GM23338 (cell line): ENCODE results near the gene KRT32. TPM values are rescaled to one million over a fixed set of nuclear protein-coding genes. Genes with fewer than 3 reads are reported as not detected.

Experiments used
- ATAC-seq: fragments of 200-7000 bp; cut with Tn5 transposase; 3 replicates; pipeline ENCODE4 v1.9.1; 2020
- DNase-seq: peaks from one replicate; pipeline ENCODE4 v3.0.0-alpha.2; 2015; ENCODE audit warnings: low spot score
- H2AFZ ChIP-seq: fragments of 200-600 bp; sonication (generic); 2 replicates; pipeline ENCODE4 v1.8.0; 2016; ENCODE audit warnings: antibody characterized with exemption, mild to moderate bottlenecking, moderate library complexity
- H3F3A ChIP-seq: fragments of 200-600 bp; sonication (generic); replicated peaks from 2 replicates; pipeline ENCODE4 v1.8.0; 2017; ENCODE audit warnings: antibody characterized with exemption, mixed run types, low read depth
- H3K27ac ChIP-seq: fragments of 200-600 bp; sonication (generic); 2 replicates; pipeline ENCODE4 v1.6.1; 2016; ENCODE audit warnings: low read depth
- H3K27me3 ChIP-seq: fragments of 200-600 bp; sonication (generic); 2 replicates; pipeline ENCODE4 v1.8.0; 2016; ENCODE audit warnings: mild to moderate bottlenecking, mixed run types, moderate library complexity; ENCODE audit not compliant: insufficient read depth
- H3K36me3 ChIP-seq: fragments of 200-600 bp; sonication (generic); 2 replicates; pipeline ENCODE4 v1.8.0; 2016; ENCODE audit warnings: mild to moderate bottlenecking; ENCODE audit not compliant: insufficient read depth
- H3K4me1 ChIP-seq: fragments of 200-600 bp; sonication (generic); 2 replicates; pipeline ENCODE4 v1.8.0; 2016; ENCODE audit warnings: mild to moderate bottlenecking, moderate library complexity; ENCODE audit not compliant: insufficient read depth
- H3K4me2 ChIP-seq: fragments of 200-600 bp; sonication (generic); 2 replicates; pipeline ENCODE4 v1.7.1; 2017; ENCODE audit warnings: mixed run types
- H3K4me3 ChIP-seq: fragments of 200-600 bp; sonication (generic); 2 replicates; pipeline ENCODE4 v1.6.1; 2016; ENCODE audit warnings: mixed run types
- H3K79me2 ChIP-seq: fragments of 200-600 bp; sonication (generic); replicated peaks from 2 replicates; pipeline ENCODE4 v1.8.0; 2017; ENCODE audit warnings: mild to moderate bottlenecking; ENCODE audit not compliant: insufficient read depth
- H3K9me2 ChIP-seq: fragments of 200-600 bp; sonication (generic); 2 replicates; pipeline ENCODE4 v1.8.0; 2017; ENCODE audit not compliant: insufficient read depth
- H4K20me1 ChIP-seq: fragments of 200-600 bp; sonication (generic); replicated peaks from 2 replicates; pipeline ENCODE4 v1.8.0; 2017; ENCODE audit warnings: mild to moderate bottlenecking; ENCODE audit not compliant: insufficient read depth
- H3K27ac Mint-ChIP-seq: 2 replicates; pipeline ENCODE4 v1.8.0; 2020; ENCODE audit warnings: inconsistent platforms, mild to moderate bottlenecking, moderate library complexity, mixed read lengths
- H3K27me3 Mint-ChIP-seq: 3 replicates; pipeline ENCODE4 v1.8.0; 2022; ENCODE audit warnings: low read depth, mild to moderate bottlenecking, moderate library complexity, mixed read lengths, inconsistent platforms; ENCODE audit not compliant: insufficient read depth, poor library complexity
- H3K36me3 Mint-ChIP-seq: 3 replicates; pipeline ENCODE4 v1.8.0; 2021; ENCODE audit warnings: low read depth, mild to moderate bottlenecking, inconsistent platforms, moderate library complexity, mixed read lengths
- H3K4me1 Mint-ChIP-seq: 3 replicates; pipeline ENCODE4 v1.8.0; 2020; ENCODE audit warnings: mild to moderate bottlenecking, inconsistent platforms, mixed read lengths
- H3K4me3 Mint-ChIP-seq: 3 replicates; pipeline ENCODE4 v1.8.0; 2021; ENCODE audit warnings: moderate library complexity, mild to moderate bottlenecking, inconsistent platforms, mixed read lengths
- H3K9me3 Mint-ChIP-seq: 3 replicates; pipeline ENCODE4 v1.8.0; 2020; ENCODE audit warnings: moderate library complexity, mild to moderate bottlenecking, inconsistent platforms, mixed read lengths
- CREB1 ChIP-seq: fragments of 250-450 bp; sonication (Bioruptor Pico); IDR thresholded peaks from 2 replicates; pipeline ENCODE4 v1.5.0; 2020; ENCODE audit warnings: low read depth, mild to moderate bottlenecking, moderate library complexity
- EZH2 ChIP-seq: fragments of 200-600 bp; sonication (generic); IDR thresholded peaks from one replicate; pipeline ENCODE4 v1.8.0; 2017; ENCODE audit warnings: antibody characterized with exemption, mild to moderate bottlenecking, low read depth; ENCODE audit not compliant: unreplicated experiment
- EZH2phosphoT487 ChIP-seq: fragments of 200-600 bp; sonication (generic); IDR thresholded peaks from one replicate; pipeline ENCODE4 v1.8.1; 2018; ENCODE audit warnings: antibody characterized with exemption; ENCODE audit not compliant: unreplicated experiment
- JUNB ChIP-seq: IDR thresholded peaks from one replicate; pipeline ENCODE4 v1.6.1; 2016; ENCODE audit warnings: antibody characterized with exemption; ENCODE audit not compliant: unreplicated experiment
- NANOG ChIP-seq: IDR thresholded peaks from 2 replicates; pipeline ENCODE4 v1.6.1; 2016; ENCODE audit warnings: antibody characterized with exemption, borderline replicate concordance
- POLR2AphosphoS5 ChIP-seq: IDR thresholded peaks from 2 replicates; pipeline ENCODE4 v1.6.1; 2016; ENCODE audit warnings: antibody characterized with exemption, low read depth
- REST ChIP-seq: IDR thresholded peaks from one replicate; pipeline ENCODE4 v1.6.1; 2018; ENCODE audit warnings: antibody characterized with exemption; ENCODE audit not compliant: unreplicated experiment
- STAT1 ChIP-seq: IDR thresholded peaks from one replicate; pipeline ENCODE4 v1.6.1; 2016; ENCODE audit warnings: antibody characterized with exemption; ENCODE audit not compliant: unreplicated experiment
- ZNF114 ChIP-seq: fragments of 250-450 bp; sonication (Bioruptor Pico); IDR thresholded peaks from 2 replicates; pipeline ENCODE4 v1.5.0; 2020; ENCODE audit warnings: mild to moderate bottlenecking, moderate library complexity
- ZNF331 ChIP-seq: fragments of 250-450 bp; sonication (Bioruptor Pico); IDR thresholded peaks from 2 replicates; pipeline ENCODE4 v1.5.0; 2020; ENCODE audit warnings: low read depth, mild to moderate bottlenecking, moderate library complexity
- polyA plus RNA-seq: library from polyadenylated mRNA; unstranded; fragments of >200 nt; fragmentation: Nextera tagmentation; extraction: Ambion mirVana; gene quantifications from 2 replicates; pipeline ENCODE4 v1.2.1, GENCODE V29; 2016
- total RNA-seq: library from RNA; depleted of rRNA; stranded (reverse); fragments of >200 nt; shearing (Covaris generic); gene quantifications from 2 replicates; pipeline ENCODE4 v1.2.3, GENCODE V29; 2014
- TF ChIP-seq, protein P1 (sequence below): IDR thresholded peaks from 2 replicates; pipeline ENCODE4 v1.6.1; 2016; ENCODE audit warnings: antibody characterized with exemption
- TF ChIP-seq, protein P2 (sequence below), 2 experiments: fragments of 200-600 bp in 1 of 2; sonication (generic) in 1 of 2; conservative IDR thresholded peaks; 2 replicates each; pipeline versions ENCODE4 v1.5.1 to v1.6.1; 2016 to 2017; ENCODE audit warnings: antibody characterized with exemption in 2 of 2, low read depth in 2 of 2, mild to moderate bottlenecking in 2 of 2, moderate library complexity in 1 of 2

KRT32 gene
- total and polyA plus RNA-seq, 2 experiments from 2014 or later: not detected

GRCh38 chr17:41483991-41484826, 17.0 kb upstream of the KRT32 start:
- ATAC-seq (no peak), DNase-seq (no peak)
- no peak overlapping the region for H3K27ac ChIP-seq
- H4K20me1 ChIP-seq: no peaks in the 10 kb centered on the region
- H2AFZ ChIP-seq: no peak overlapping the region
- Mint-ChIP-seq H3K4me1 (no peaks in the 10 kb centered on the region), H3K9me3 (no peaks in the 10 kb centered on the region), H3K27ac (no peak overlapping the region), H3K36me3 (no peaks in the 10 kb centered on the region), H3K27me3 (peaks cover 25% of the 10 kb centered on the region), H3K4me3 (no peak overlapping the region)
- H3F3A ChIP-seq: no peaks in the 10 kb centered on the region
- no peaks in the 10 kb centered on the region for H3K4me1 ChIP-seq
- no peaks in the 10 kb centered on the region for H3K27me3 ChIP-seq
- H3K79me2 ChIP-seq: no peaks in the 10 kb centered on the region
- H3K36me3 ChIP-seq: no peaks in the 10 kb centered on the region
- H3K4me2 ChIP-seq: no peak overlapping the region
- H3K9me2 ChIP-seq: no peaks in the 10 kb centered on the region
- TF ChIP-seq, protein P1, sequence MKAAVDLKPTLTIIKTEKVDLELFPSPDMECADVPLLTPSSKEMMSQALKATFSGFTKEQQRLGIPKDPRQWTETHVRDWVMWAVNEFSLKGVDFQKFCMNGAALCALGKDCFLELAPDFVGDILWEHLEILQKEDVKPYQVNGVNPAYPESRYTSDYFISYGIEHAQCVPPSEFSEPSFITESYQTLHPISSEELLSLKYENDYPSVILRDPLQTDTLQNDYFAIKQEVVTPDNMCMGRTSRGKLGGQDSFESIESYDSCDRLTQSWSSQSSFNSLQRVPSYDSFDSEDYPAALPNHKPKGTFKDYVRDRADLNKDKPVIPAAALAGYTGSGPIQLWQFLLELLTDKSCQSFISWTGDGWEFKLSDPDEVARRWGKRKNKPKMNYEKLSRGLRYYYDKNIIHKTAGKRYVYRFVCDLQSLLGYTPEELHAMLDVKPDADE: no peak
- TF ChIP-seq NANOG: no peak
- no peak overlapping the region for H3K4me3 ChIP-seq

GRCh38 chr17:41483531-41483930, 16.3 kb upstream of the KRT32 start:
- Histone ChIP-seq H3K4me1 (no peaks in the 10 kb centered on the region), H3K79me2 (no peaks in the 10 kb centered on the region), H3K4me3 (no peak overlapping the region), H3K9me2 (no peaks in the 10 kb centered on the region), H3K27ac (no peak overlapping the region), H3F3A (no peaks in the 10 kb centered on the region), H3K36me3 (no peaks in the 10 kb centered on the region), H4K20me1 (no peaks in the 10 kb centered on the region), H3K27me3 (no peaks in the 10 kb centered on the region), H2AFZ (no peak overlapping the region), H3K4me2 (no peak overlapping the region)
- Mint-ChIP-seq H3K27ac (no peak overlapping the region), H3K4me1 (no peaks in the 10 kb centered on the region), H3K4me3 (no peak overlapping the region), H3K9me3 (no peaks in the 10 kb centered on the region), H3K27me3 (peaks cover 26% of the 10 kb centered on the region), H3K36me3 (no peaks in the 10 kb centered on the region)
- ATAC-seq (no peak), DNase-seq (no peak)
- no peak for TF ChIP-seq EZH2phosphoT487
- TF ChIP-seq CREB1 (CRISPR knock-in tag): no peak
- no peak for TF ChIP-seq STAT1
- TF ChIP-seq, protein P2, sequence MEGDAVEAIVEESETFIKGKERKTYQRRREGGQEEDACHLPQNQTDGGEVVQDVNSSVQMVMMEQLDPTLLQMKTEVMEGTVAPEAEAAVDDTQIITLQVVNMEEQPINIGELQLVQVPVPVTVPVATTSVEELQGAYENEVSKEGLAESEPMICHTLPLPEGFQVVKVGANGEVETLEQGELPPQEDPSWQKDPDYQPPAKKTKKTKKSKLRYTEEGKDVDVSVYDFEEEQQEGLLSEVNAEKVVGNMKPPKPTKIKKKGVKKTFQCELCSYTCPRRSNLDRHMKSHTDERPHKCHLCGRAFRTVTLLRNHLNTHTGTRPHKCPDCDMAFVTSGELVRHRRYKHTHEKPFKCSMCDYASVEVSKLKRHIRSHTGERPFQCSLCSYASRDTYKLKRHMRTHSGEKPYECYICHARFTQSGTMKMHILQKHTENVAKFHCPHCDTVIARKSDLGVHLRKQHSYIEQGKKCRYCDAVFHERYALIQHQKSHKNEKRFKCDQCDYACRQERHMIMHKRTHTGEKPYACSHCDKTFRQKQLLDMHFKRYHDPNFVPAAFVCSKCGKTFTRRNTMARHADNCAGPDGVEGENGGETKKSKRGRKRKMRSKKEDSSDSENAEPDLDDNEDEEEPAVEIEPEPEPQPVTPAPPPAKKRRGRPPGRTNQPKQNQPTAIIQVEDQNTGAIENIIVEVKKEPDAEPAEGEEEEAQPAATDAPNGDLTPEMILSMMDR (conservative IDR thresholded peaks at IDR 0.05; ENCODE audit: low read depth in 2 of 2): no peak
- TF ChIP-seq JUNB: no peak
- TF ChIP-seq, protein P1: no peak
- TF ChIP-seq REST: no peak
- TF ChIP-seq EZH2: no peak
- TF ChIP-seq ZNF331 (CRISPR knock-in tag): no peak
- no peak for TF ChIP-seq NANOG
- no peak for TF ChIP-seq POLR2AphosphoS5
- TF ChIP-seq ZNF114 (CRISPR knock-in tag): no peak
